GM18861 (cell line): ENCODE measurements around the gene CARF.
A peak's percentile ranks its signal among the peaks of the same experiment; 100 is the strongest.
"Not testable (repeated sequence)": the region's sequence is repeated elsewhere in the genome, so short reads cannot be mapped to it uniquely, and the experiment has no call there.

Experiments used
- ATAC-seq: cut with Tn5 transposase; IDR thresholded peaks from one replicate; pipeline ENCODE4 v1.9.1; 2021; ENCODE audit not compliant: unreplicated experiment

CARF gene

DNA sequence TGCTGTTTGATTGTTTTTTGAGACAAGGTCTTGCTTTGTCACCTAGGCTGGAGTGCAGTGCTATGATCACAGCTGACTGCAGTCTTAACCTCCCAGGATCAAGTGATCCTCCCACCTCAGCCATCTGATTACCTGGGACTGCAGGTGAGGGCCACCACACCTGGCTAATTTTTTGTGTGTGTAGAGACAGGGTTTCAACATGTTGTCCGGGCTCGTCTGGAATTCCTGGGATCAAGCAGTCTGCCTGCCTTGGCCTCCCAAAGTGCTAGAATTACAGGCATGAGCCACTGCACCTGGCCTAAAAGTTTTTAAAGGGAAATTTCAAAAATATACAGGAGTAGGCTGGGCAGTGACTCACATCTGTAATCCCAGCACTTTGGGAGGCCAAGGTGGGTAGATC, 22.4 kb downstream of the CARF start:
- ATAC-seq: no peak

DNA sequence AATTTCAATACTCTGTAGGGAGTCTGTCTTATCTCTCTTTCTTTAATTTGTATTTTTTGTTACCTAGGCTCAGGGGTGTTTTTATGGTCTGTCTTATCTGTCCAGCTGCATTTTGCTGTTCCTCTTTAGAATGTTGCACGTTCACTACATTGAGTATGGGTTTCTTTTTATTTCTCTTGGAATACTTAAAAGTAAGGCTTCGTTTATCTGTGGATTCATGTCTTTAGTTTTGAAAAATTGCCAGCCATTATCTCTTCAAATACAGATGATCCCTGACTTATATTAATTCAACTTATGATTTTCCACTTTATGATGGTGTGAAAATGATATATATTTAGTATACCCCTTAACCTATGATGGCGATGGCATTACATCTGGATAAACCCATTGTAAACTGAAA, 26.9 kb downstream of the CARF start:
- ATAC-seq: no peak

DNA sequence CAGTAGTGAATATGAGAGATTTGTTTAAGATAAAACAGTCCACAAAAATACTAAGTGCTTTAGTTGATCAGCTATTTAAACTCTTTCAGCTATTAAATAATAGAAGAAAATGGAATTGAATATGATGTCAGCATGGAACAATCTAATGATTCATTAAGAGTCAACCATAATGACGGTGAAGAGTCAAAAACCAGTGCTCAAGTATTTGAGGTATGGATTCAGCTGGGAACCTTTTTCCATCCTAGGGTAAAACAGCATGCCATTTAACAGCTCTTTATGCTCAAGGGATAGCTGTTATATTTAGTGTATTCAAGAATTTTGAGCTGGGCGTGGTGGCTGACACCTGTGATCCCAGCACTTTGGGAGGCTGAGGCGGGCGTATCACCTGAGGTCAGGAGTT, 29.7 kb downstream of the CARF start:
- no peak for ATAC-seq

DNA sequence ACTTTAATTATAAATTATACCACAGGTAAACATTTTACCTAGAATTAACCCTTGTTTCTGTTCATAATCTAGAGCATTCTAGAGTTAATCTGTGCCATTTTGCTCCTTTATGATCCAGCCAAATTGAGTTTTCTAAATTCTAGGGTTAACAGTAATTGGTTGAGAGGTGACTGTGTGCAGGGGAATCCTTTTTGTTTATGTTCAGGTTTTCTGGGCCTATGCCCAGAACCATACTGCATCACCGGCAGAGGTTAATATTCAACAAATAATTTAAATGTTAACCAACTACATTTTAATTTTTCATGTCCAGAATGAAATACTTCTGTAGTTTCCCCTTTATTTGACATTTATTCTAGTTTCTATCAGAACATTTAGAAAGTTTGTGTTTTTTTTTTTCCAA, 32.3 kb downstream of the CARF start:
- no peak for ATAC-seq

DNA sequence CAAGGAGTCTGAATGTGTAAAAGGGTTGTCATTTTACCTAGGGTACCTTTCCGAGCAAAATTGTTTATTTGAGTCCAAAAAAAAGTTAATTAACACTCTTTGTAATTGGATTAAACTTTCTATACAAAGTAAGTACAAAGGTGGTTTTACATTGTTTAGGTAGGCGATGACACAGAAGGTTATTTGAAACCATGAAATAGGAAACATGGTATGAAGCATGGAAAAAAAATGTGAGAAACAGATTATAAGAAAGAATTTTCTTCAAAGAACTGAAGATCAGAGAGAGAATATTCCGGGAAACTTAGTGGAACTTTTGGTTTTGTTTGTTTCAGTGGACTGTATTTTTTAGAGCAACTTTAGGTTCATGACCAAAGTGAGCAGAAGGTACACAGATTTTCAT, 32.7 kb downstream of the CARF start:
- no peak for ATAC-seq

DNA sequence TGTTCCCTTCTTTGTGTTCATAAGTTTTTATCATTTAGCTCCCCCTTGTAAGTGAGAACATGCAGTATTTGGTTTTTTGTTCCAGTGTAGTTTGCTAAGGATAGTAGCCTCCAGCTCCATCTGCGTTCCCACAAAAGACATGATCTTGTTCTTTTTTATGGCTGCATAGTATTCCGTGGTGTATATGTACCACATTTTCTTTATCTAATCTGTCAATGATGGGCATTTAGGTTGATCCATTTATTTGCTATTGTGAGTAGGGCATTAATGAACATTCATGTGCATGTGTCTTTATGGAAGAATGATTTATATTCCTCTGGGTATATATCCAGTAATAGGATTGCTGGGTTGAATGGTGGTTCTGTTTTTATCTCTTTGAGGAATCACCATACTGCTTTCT, 33.4 kb downstream of the CARF start:
- ATAC-seq: no peak

DNA sequence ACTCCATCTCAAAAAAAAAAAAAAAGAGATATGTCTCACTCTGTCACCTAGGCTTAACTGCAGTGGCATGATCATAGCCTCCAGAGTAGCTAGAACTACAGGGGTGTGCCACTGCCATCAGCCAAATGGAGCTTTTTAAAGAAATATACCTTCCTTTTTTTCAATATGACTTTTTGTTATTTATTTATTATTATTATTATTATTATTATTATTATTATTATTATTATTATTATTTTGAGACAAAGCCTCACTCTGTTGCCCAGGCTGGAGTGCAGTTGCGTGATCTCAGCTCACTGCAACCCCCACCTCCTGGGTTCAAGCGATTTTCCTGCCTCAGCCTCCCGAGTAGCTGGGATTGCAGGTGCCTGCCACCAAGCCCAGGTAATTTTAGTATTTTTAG, 37.3 kb downstream of the CARF start:
- ATAC-seq: not testable (repeated sequence)

DNA sequence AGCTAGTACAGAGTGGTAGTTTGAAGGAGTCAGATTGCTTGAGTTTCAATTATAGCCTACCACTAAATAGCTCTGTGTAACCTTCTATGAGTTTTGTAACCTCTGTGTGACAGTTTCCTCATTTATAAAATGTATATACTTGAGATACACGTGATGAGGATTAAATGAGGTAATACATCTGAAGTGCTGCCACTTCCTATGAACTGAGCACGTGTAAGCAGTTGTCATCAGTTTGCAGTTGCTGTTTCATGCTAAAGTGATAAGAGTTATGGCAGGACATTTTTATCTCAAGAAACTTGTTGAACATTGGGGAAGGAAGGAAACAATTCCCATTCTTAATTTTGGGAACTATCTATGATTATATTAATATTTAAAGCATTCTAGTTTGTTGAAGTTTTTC, 38.5 kb downstream of the CARF start:
- no peak for ATAC-seq

DNA sequence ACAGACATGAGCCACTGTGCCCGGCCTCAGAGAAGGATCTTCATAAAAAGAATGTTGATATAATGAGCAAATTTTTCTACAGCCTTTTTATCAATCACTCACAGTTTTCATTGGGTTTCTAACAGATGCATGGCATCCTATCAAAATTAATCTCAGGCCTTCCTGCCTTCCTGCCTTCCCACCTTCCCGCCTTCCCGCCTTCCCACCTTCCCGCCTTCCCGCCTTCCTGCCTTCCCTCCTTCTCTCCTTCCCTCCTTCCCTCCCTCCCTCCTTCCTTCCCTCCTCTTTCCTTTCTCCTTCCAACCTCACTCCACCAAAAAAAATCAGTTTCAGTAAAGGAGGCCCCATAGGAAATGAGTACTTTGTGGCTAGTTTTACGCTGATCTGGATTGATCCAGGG, 48.4 kb downstream of the CARF start:
- no peak for ATAC-seq

DNA sequence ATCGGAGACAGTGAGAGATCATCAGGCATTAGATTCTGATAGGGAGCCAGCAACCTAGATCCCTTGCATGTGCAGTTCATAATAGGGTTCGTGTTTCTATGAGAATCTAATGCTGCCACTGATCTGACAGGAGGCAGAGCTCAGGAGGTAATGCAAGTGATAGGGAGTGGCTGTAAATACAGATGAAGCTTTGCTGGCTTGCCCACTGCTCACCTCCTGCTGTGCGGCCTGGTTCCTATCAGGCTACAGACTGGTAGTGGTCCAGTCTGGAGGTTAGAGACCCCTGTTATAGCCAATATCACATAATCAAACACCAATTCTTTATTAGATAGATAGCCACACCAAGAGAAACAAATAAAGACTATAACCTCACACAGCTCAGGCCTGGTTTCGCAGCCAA, 51.6 kb downstream of the CARF start:
- no peak for ATAC-seq

DNA sequence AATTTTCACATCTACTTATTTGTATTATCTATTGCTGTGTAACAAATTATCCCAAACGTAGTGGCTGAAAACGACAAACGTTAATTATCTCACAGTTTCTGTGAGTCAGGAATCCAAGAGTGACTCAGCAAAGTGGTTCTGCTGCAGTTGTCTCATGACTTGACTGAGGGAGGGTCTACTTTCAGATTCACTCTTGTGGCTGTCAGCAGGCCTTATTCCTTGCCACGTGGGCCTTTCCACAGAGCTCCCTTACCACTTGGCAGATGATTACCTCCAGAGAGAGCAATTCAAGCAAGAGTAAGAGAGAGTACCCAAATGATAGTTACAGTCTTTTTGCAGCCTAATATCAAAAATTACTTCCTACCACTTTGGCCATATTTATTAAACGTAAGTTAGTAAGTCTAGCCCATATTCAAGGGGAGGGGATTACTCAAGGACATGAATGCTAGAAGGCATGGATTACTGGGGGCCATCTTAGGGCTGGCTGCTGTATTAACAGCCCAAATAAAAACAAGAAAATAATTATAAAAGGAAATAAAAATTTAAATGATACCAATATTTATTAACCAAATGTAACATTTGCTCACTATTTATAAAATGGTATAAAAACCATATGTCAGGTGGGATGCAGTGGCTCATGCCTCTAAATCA, 53.9 kb downstream of the CARF start:
- ATAC-seq: peak; percentile 78

DNA sequence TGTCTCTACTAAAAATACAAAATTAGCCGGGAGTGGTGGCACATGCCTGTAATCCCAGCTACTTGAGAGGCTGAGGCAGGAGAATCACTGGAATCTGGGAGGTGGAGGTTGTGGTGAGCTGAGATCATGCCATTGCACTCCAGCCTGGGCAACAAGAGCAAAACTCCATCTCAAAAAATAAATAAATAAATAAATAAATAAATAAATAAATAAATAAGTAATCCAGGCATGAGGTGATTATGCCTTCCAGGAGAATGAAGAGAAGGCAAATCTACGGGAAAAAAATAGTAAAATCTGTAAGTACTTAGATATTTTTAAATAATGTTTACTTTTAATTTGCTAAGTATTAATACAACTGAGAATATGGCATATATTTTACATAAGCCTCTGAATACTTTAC, 57.3 kb downstream of the CARF start:
- ATAC-seq: not testable (repeated sequence)

DNA sequence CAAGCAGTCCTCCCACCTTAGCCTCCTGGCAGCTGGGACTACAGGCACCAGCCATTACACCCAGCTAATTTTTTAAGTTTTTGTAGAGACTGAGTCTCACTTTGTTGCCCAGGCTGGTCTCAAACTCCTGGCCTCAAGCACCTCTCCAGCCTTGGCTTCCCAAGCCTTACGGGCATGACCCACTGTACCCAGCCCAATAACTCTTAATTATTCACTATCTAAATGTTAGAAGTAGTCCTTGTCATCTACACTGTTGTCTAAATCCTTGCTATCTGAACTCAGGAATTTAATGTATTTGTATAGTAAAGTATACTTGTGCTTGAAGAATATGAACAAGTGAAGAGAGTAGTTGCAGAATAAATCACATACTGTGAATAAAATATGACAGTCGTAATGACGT, 64.7 kb downstream of the CARF start:
- ATAC-seq: no peak

DNA sequence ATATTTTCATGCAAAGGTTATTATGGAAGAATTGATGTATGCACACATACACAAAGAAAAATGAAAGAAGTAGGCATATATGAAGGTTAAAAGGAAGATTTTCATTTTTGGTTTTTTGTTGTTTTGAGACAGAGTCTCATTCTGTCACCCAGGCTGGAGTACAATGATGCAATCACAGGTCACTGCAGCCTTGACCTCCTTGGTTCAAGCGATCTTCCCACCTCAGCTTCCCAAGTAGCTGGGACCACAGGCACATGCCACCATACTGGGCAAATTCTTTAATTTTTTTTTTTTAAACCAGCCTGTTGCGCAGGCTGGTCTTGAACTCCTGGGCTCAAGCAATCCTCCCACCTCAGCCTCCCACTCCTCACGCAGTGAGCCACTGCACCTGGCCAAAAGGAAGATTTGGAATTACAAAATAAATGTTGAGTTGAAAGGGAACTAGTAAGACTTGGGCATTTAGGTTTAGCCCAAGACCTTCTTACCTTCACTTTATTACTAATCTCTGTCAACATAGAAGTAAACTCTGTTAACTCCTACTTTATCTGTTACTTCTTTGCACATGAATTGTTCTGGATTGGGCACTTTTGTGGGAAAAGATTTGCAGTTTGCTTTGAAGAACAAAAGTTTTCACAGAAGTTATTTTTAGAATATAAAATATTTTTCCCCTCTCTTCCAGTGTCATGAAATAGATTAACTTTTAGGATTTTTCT, 70.9 kb downstream of the CARF start:
- no peak for ATAC-seq

DNA sequence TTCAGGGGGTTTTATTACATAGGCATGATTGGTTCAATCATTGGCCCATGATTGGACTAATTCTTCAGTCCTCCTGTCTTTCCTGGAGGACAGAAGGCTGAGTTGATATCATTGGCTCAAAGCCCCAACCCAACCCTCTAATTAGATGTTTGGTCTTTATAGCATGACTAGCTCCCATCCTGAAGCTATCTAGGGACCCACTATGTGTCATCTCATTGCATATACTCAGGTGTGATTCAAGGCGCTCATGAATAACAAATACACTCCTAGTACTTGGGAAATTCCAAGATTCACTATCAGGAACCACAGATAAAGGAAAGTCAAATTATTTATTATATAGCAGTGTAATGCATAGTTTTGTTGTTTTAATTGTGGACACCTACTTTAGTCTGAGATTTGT, 77.7 kb downstream of the CARF start:
- ATAC-seq: no peak

DNA sequence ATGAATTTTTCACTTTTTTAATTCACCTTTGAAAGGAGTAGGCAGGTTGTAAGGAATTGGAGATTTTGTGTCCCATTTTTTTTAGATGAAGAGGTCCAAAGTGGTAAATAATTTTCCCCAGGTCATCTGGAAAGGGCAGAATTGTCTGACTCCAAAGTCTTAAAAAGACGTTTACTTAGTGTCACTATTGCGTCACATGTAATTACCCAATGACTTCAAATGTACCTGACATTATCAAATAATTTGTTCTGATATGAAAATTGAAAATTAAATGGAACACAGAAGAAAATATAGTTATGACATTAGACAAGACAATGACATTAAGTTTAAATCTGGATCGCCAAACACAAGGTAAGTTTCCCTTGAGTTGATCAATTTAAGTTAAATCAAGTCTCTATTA, 78.4 kb downstream of the CARF start:
- ATAC-seq: no peak

DNA sequence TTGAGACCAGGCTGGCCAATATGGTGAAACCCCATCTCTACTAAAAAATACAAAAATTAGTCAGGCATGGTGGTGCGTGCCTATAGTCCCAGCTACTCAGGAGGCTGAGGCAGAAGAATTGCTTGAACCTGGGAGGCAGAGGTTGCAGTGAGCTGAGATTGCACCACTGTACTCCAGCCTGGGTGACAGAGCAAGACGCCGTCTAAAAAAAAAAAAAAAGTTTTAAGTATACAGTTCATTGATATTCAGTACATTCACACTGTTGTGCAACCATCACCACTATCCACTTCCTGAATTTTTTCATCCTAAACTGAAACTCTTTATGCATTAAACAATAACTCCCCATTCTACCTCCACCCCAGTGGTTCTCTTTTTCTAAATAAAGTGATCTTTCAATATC, 85.0 kb downstream of the CARF start:
- not testable (repeated sequence) for ATAC-seq

DNA sequence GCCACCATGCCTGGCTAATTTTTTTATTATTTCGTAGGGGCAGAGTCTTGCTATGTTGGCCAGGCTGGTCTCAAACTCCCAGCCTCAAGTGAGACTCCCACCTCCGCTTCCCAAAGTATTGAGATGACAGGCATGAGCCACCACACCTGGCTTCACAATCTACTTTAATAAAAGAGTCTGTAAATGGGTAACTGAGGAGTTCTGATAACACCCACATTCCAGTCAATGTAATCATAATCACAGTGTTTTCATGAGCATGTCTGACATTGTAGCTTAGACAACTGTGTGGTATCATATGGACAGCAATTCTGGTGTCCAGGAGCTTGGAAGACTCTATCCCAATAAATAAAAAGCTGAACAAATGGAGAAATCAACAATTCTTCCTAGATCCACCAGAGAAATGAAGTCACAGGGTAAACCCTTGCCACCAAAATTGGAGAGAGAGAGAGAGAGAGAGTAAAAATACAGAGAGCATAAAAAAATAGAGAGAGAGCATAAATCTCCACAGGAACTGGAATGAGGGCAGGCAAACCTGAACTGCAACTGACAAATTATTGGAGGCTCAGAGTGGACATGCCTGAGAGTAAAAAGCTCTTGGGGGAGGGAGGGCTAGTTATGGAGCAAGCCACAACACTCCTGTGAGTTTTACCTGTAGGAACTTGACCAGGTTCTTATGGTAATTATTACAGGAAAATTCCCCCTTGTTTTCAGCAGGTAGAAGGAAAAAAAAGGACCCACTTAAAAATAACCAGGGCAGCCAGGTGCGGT, 90.2 kb downstream of the CARF start:
- ATAC-seq: no peak

DNA sequence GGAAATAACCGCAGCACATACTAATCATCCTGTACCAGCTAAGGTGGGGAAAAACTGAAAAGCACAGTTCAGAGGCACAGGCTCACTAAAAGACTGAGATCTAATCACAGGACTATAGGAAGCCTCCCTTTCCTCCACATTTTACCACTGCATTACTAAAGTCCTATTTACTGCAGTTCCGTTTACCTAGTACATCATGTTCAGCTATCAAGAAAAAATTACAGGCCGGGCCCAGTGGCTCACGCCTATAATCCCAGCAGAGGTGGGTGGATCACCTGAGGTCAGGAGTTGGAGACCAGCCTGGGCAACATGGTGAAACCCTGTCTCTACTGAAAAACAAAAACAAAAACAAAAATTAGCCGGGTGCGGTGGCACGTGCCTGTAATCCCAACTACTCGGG, 91.6 kb downstream of the CARF start:
- ATAC-seq: no peak

DNA sequence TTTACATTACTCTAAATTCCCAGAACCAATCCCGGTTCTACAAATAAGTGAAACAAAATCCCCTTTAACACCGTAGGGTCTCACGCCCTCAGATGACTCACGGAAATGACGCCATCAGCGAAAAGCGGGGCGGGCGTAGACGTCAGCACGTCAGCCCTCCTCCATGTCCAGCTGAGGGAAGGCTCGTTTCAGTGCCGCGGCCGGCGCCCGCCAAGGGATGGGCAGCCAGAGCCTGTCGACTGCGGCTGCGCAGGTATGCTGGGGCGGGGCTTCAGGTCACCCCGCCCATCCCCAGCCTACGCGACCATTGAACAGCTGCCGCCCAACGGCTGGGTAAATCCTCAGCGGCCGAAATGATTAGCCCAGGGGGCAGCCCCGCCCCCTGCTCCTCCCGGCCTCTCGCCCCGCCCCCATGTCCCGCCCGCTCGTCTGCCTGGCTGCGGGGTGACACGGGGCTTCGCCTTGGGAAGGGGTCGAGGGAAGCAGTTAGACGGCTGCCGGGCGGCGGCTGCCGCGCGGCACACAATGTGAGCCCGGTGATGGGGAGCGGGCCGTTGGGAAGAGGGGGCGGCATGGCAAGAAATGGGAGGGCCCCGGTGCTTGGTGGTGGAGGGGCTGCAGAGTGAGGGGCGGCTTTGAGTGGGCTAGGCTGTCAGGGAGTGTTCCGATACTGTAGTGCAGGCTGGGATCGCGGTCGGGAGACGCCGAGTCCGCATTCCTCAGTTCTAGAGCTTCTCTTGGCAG, 102.6 kb downstream of the CARF start, which contains the start of gene NBEAL1:
Gene NBEAL1 (plus strand): TSS at position 420 of the 744 bp plus-strand sequence. CDS start 1,510 bp downstream, outside the sequence.
- peak; percentile 96 for ATAC-seq

DNA sequence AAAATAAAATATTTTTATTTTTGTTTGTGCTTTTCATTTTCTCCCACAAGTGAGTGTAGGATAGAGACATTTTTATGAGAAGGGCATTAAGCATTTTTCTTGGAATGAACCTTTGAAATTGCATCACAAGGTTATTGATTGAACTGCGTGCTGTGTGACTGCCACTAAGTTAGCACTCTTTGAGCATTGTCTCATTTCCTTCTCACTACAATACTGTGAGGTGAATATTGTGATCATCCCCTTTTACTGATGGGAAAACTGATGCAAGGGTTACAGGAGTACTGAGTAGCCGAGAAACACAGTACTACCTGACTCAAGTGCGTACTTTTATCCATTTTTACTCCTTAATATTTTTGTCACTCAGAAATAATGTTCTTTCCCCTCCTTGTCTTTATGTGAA, 104.6 kb downstream of the CARF start:
- no peak for ATAC-seq
